DMS153 treated with DMSO at 0.1 percent for 48 hours (cell line): ENCODE results near the gene DPP6.

Experiments used
- DNase-seq: peaks from one replicate; lab custom pipeline; 2025; ENCODE audit not compliant: unreplicated experiment; lab: John Stamatoyannopoulos, UW

The DPP6 gene

DNA sequence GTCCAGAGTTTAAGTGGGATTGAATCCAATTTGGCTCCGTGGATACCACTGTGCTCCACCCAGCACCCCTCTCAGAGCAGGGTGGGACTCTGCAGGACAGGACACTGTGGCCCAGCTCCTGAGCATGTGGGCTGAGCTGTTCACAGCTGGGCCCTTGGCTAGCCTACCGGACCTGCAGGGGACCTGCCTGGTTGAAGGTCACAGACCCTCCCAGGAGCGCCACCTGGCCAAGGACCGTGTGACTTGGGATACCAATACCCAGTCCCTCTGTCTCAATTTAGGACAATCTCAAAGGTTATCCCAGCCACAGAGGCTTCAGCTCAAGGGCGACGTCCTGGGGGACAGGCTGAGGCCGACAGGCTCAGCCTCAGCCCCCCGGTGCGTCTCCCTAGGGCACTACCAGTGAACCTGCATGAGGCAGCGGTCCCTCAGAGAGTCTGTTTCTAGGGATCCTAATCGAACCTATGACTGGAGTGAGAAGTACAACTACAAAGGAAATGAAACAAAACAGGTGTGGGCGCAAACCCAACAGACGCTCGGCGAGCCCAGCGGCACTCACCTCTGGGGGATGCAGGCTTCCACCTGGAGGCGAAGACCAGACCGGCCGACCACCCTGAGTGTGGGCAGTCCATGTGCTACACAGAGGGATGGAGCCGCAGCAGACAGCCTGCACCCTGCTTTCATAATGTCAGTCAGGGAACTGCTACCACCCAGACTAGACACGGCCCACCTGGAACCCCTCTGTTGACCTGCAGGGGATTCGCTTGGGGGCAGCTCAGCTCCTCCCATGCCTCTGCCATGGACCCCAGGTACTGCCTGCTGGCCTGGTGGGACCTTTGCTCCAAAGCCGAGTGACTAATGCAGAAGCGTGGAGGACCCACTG, 847.0 kb downstream of the DPP6 start:
- DNase-seq, result no peak

GRCh38 chr7:154899862-154900261, 847.7 kb downstream of the DPP6 start:
- DNase-seq, result no peak

DNA sequence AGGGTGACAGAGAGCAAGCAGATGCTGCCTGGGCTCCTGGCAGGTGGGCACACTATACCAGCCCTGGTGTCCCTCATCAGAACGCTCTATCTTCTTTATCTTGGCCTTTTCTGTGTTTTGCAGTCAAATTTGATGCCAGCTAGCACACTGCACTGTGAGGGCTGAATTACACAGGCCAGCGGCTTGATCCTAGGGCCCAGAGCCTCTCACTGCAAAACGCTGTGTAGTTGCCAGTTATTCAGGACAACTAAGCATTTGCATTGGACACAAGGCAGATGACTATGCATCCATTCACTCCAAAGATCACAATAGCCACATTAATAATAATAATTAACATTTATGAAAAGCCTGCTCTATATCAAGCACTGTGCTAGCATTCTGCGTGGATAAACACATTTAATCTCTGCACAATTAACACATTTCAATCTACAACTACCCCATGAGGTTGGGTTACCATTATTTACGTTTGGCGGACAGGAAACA, 850.4 kb downstream of the DPP6 start:
- DNase-seq, result no peak

DNA sequence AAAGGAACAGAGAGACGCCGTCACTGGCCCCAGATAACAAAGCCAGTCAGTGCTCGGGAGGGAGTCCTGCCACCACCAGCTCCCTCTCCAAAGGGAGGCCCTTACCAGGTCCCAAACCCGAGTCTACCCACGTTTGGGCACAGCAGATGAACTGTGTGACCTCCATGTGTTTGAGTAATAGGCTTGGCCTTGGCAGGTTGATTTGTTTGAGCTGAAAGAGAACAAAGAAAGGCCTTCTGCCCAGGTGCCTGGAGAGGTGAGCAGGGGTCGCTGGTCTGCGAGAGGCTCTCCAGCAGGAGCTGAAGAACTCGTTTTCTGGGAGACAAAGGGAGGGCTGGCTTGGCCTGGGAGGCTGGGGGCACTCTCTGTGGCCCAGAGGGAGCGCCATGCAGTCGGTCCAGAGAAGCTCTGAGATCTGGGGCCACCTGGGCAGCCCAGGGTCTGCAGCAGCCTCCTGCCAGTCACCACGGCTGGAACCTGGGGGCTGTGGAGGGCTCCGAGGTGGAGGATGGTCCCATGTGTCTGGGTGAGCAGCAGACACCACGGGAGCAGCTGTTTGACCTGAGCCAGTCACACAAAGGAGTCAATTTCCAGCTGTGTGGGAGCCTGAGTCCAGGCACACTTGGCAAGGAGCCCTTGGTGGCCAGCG, 851.0 kb downstream of the DPP6 start:
- DNase-seq, result no peak

DNA sequence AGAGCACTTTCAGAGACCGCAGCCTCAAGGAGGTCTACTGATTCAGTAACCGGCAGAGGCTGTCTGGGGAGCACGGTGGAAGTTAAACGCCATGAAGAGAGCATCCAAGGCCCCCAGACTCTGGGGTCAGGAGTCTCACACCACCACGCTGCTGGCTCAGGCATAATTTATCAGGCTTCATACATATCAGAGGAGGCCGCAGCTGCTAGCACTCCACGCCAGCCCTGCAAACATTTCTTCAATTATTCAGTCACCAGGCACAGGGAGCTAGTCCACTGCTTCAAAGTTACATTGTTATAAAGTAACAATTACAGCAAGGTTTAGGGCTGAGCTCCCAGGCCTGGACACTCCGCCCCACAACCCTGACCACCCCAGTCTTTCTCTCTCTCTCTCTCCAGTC, 852.9 kb downstream of the DPP6 start:
- no peak for DNase-seq

DNA sequence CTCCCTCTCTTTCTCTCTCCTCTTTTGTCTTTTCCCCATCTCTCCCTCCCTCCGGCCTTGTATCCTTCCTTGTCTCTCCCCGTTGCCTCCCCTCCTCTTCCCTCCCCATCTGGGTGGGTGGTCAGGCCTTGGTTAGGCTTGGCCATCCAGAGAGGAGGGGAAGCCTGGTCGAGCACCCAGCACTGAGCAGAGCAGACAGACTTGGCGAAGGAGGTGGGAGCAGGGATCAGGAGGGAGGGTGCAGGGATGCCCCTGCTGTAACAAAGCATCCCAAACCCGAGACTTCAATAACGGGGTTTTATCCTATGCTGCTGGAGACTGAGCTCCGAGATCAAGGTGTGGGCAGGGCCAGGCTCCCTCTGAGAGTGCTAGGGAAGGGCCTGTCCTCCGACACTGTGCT, 853.4 kb downstream of the DPP6 start:
- no peak for DNase-seq

DNA sequence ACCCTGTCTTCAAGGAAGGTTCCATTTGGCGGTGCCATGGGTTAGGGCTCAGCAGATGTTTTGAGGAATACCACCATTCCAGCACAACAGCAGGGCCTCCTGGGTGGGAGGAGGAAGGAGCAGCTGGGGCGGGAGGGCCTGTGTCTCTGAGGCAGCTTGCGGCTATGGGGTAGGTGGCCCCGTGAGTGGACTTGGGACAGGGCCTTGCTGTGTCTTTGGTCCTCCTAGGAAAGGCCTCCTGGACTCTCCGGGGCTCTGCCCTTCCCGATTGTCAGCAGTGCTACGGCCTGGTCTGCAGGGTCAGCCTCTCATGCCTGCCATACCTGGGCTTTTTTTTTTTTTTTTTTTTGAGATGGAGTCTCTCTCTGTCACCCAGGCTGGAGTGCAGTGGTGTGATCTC, 854.0 kb downstream of the DPP6 start:
- no peak for DNase-seq

DNA sequence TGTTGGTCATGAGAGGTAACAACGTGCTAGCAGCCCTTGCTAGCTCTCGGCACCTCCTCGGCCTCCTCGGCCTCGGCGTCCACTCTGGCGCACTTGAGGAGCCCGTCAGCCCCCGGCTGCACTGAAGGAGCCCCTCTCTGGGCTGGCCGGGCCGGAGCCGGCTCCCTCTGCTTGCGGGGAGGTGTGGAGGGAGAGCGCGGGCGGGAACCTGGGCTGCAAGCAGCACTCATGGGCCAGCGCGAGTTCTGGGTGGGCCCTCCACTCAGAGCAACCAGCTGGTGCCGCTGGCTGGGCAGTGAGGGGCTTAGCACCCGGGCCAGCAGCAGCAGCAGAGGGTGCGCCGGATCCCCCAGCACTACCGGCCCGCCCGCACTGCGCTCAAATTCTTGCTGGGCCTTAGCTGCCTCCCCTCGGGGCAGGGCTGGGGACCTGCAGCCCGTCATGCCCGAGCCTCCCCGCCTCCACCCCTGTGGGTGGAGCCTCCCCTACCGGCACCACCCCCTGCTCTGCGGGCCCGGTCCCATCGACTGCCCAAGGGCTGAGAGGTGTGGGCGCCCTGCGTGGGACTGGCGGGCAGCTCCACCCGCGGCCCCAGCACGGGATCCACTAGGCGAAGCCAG, 854.6 kb downstream of the DPP6 start:
- no peak for DNase-seq

DNA sequence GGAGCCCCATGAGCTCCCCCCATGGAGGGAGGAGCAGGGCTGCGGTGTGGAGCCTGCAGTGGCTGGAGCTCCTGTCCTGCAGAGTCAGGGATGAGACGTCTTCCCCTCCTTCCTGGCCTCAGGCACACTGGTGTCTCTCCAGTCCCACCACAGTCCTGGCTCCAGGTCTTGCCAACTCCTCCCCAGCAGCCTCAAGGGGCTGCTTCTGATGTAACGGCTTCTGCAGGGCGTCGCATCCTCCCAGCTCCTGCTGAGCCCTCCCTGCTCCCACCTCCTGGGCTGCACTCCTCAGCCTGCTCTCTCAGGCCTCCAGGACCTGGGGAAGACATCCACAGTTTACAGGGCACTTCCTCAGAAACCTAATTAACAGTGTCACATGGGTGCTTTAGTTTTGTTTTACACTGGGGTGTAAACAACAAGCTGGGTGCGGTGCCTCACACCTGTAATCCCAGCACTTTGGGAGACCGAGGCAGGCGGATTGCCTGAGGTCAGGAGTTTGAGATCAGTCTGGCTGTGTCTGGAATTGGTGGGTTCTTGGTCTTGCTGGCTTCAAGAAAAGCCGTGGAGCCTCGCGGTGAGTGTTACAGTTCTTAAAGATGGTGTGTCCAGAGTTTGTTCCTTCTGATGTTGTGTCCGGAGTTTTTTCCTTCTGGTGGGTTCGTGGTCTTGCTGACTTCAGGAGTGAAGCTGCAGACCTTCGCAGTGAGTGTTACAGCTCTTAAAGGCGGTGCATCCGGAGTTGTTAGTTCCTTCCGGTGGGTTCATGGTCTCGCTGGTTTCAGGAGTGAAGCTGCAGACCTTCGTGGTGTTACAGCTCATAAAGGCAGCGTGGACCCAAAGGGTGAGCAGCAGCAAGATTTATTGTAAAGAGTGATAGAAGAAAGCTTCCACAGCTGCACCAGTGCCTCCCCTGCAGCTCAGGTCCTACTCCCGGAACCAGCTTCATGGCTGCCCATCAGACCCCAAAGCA, 855.7 kb downstream of the DPP6 start:
- DNase-seq, result no peak

GRCh38 chr7:154909241-154910105, 857.3 kb downstream of the DPP6 start:
- no peak for DNase-seq

DNA sequence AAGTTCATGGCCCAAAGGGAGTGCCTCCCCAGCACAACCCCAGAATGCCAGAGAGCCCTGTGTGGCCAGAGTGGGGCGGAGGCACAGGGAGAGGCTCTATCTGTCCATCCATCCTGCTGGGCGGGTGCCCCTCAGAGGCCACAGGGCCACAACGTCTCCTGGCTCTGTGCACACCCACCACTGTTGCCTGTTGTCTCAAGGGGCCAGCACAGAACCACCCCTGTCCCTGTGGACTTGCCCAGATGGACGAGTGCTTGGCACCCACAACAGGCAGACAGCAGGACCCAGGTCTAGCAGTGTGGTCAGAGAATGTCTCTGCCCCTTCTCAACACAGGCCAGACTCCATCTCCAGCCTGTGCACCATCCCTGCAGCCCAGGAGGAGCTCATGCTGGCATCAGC, 857.9 kb downstream of the DPP6 start:
- no peak for DNase-seq

GRCh38 chr7:154910977-154911376, 858.8 kb downstream of the DPP6 start:
- no peak for DNase-seq

DNA sequence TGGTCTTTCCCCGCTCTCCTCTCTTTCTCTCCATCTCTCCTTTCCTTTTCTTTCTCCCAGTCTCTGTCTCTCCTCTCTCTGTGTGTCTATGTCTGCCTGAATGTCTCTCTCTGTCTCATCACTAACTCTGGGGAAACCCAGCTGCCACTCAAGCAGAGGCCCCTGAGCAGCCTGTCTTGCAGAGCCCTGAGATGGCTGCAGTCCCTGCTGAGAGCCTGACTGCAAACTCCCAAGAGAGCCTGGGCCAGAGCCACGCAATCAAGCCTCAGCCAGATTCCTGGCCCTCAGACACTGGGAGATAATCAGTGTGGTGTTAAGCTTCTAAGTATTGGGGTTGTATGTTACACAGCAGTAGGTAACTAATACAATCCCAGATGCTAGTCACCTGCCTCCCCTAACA, 859.2 kb downstream of the DPP6 start:
- no peak for DNase-seq

DNA sequence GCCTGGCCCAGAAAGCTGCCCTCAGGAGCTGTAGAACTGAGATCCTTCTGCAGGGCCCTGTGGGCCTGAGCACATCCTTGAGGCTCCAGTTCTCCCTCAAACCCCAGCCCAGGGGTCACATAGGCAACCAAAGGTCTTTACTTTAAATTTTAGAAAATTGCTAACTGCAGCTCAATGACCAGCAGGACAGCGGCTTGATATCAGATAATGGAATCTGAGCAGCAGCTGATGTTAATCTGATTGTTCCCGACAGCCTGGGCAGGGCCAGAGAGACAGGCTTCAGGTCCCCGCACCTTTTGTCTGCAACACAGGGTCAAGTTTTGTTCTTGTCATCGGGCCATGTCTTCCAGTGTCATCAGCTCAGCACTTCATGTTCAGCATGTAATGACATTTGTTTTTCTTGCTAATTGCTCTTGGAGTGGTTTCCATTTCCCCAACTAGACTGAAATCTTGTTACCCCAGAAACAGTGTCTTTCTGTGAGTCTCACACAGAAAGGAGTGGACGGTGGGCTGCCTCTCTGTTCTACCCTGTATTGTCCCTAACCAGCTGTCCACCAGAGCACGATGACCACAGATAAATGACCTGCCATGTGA, 859.8 kb downstream of the DPP6 start:
- DNase-seq, result no peak

GRCh38 chr7:154912871-154913637, 860.9 kb downstream of the DPP6 start:
- no peak for DNase-seq

DNA sequence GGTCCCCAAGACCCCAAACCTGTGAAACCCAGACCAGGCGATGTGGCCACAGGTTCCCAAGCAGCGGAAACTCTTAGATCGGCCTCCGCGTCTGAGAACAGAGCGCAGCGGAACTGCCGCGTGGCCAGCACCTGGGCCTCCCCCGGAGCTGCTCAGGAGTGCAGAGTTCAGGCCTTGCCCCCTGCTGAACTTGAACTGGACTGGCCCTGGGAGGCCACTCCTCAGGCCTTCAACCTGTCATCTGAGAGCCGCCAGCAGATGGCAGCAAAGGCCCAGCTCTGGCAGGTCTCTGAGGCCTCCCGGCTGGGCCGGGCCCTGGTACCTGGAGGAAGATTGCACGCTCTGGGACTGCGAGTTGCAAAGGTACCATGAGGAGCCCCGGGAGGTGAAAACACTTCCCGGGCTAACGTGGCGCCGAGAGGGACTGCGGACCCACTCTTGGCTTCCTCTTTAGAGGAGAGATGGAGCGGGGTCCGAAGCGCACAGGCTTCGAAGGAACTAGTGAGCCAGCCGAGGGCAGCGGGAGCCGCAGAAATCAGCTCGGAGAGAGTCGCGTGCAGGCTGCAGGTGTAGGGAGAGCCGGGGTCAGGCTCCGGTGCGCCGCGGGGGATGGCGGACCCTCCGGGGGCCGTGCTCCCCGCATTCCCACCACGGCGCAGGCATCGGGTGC, 861.6 kb downstream of the DPP6 start:
- no peak for DNase-seq

DNA sequence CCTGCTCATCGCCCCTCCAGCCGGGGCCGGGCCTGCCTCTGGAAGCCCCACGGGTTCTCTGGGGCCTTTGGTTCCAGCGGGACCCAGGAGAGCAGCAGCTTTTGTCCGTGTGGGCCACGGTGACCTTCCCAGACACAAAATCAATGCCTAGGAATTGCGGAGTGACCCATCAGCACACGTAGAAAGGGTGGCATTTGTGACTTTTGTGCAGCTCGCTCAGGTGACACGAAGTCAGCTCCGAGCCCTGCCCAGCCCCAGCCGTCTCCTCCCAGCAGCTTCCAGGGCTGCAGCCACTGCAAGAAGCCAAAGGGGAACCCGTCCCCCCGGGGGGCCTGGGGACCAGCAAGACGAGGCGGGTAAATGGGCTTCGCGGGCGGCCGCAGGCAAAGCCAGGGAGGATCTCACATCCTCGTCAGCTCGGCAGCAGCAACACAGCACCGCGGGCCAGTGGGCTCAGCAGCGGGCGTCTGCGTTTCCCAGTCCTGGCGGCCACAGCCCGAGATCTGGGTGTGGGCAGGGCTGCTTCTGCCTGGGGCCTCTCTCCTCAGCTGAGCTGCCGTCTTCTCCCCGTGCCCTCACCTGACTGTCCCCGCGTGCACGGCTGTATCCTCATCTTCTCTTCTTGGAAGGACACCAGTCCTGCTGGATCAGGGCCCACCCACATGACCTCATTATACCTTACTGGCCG, 862.3 kb downstream of the DPP6 start:
- no peak for DNase-seq

DNA sequence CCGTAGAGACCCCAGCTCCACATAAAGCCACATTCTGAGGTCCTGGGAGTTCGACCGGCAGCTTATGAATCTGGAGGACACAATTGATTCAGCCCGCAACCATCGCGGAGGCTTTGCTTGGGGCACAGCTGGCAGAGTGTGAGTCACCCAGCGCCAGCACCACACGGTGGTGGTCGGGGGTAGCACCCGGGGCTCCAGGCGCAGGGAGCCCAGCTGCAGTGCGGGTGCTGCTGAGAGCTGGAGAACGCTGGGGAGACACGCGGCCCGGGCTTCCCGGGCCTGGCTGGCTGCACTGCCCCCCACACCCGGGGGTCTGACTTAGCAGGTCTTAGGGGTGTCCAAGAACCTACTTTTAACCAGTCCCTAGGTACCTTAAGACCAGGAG, 862.8 kb downstream of the DPP6 start:
- no peak for DNase-seq
